Astrocyte (in vitro differentiated cells and primary cell): ENCODE data around the gene NCEH1. TPM values are rescaled to one million over a fixed set of nuclear protein-coding genes. Genes with fewer than 3 reads are reported as not detected.

Experiments
- DNase-seq: peaks from one replicate; pipeline ENCODE4 v3.0.0-alpha.2; 2010; ENCODE audit warnings: low read depth
- FAIRE-seq: peaks from 2 replicates; lab custom pipeline; 2011; peaks lifted over from hg19 to GRCh38; lab: Jason Lieb, UNC
- H2AFZ ChIP-seq: 2 replicates; pipeline ENCODE4 v1.6.0; 2012; ENCODE audit warnings: low read depth, low read length, inconsistent platforms
- H3K27ac ChIP-seq: 2 replicates; pipeline ENCODE4 v1.5.1; 2011; ENCODE audit warnings: low read depth, low read length, inconsistent platforms
- H3K27me3 ChIP-seq: 2 replicates; pipeline ENCODE4 v1.6.0; 2011; ENCODE audit warnings: low read length, inconsistent platforms; ENCODE audit not compliant: insufficient read depth
- H3K36me3 ChIP-seq: 2 replicates; pipeline ENCODE4 v1.5.1; 2011; ENCODE audit warnings: low read length, inconsistent platforms; ENCODE audit not compliant: insufficient read depth
- H3K4me1 ChIP-seq: 2 replicates; pipeline ENCODE4 v1.5.1; 2011; ENCODE audit warnings: low read length, inconsistent platforms; ENCODE audit not compliant: insufficient read depth
- H3K4me2 ChIP-seq: 2 replicates; pipeline ENCODE4 v1.6.0; 2012; ENCODE audit warnings: low read length, inconsistent platforms
- H3K4me3 ChIP-seq: 2 replicates; pipeline ENCODE4 v1.5.1; 2011; ENCODE audit warnings: low read depth, mild to moderate bottlenecking, low read length, inconsistent platforms; ENCODE audit not compliant: insufficient read depth
- H3K79me2 ChIP-seq: 2 replicates; pipeline ENCODE4 v1.6.0; 2012; ENCODE audit warnings: mild to moderate bottlenecking, low read length, inconsistent platforms; ENCODE audit not compliant: insufficient read depth
- H3K9ac ChIP-seq: 2 replicates; pipeline ENCODE4 v1.6.0; 2012; ENCODE audit warnings: mild to moderate bottlenecking, low read length, inconsistent platforms
- H3K9me3 ChIP-seq: 2 replicates; pipeline ENCODE4 v1.5.1; 2012; ENCODE audit warnings: low read depth, mild to moderate bottlenecking, low read length, inconsistent platforms; ENCODE audit not compliant: insufficient read depth
- H4K20me1 ChIP-seq: 2 replicates; pipeline ENCODE4 v1.6.0; 2012; ENCODE audit warnings: low read length, inconsistent platforms; ENCODE audit not compliant: insufficient read depth
- H3K27ac Mint-ChIP-seq: one replicate; pipeline ENCODE4 v1.8.0; 2021; ENCODE audit warnings: mild to moderate bottlenecking, mixed read lengths; ENCODE audit not compliant: unreplicated experiment
- H3K27me3 Mint-ChIP-seq: one replicate; pipeline ENCODE4 v1.8.0; 2021; ENCODE audit warnings: low read depth, mixed read lengths; ENCODE audit not compliant: unreplicated experiment
- H3K36me3 Mint-ChIP-seq: one replicate; pipeline ENCODE4 v1.8.0; 2021; ENCODE audit warnings: low read depth, mixed read lengths; ENCODE audit not compliant: unreplicated experiment
- H3K4me1 Mint-ChIP-seq: one replicate; pipeline ENCODE4 v1.8.0; 2021; ENCODE audit warnings: low read depth, mixed read lengths; ENCODE audit not compliant: unreplicated experiment
- H3K4me3 Mint-ChIP-seq: one replicate; pipeline ENCODE4 v1.8.0; 2021; ENCODE audit warnings: mild to moderate bottlenecking, moderate library complexity, mixed read lengths; ENCODE audit not compliant: unreplicated experiment
- H3K9me3 Mint-ChIP-seq: one replicate; pipeline ENCODE4 v1.8.0; 2021; ENCODE audit warnings: mild to moderate bottlenecking, mixed read lengths; ENCODE audit not compliant: unreplicated experiment
- EZH2 ChIP-seq: IDR thresholded peaks from 2 replicates; pipeline ENCODE4 v1.6.1; 2012; ENCODE audit warnings: mild to moderate bottlenecking, low read length, inconsistent platforms; ENCODE audit not compliant: insufficient read depth
- total RNA-seq: library from RNA; stranded (reverse); gene quantifications from 2 replicates; pipeline ENCODE4 v1.2.1, GENCODE V29; 2021
- TF ChIP-seq, protein P1 (sequence below): IDR thresholded peaks from 2 replicates; pipeline ENCODE4 v1.5.1; 2011; ENCODE audit warnings: low read depth, mild to moderate bottlenecking, inconsistent platforms, low read length, moderate library complexity; ENCODE audit not compliant: insufficient read depth

Gene NCEH1
- total RNA-seq, 1 donor from 2014 or later = 14.1 TPM

DNA sequence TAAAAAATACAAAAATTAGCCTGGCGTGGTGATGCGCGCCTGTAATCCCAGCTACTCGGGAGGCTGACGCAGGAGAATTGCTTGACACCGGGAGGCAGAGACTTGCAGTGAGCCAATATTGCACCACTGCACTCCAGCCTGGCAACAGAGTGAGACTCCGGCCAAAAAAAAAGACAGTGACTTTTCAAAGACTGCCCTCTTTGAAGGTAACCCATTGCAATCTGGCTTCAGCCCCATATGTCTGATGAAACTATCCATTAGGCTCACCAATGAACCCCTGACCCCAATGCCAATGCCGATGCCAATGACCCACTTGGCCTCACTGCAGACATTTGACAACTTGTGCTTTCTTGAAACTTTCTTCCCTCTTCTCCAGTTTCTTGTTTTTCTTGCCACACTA is 54.3 kb downstream of the NCEH1 start:
- no peaks in the 10 kb centered on the region for H3K27me3 ChIP-seq
- no peak overlapping the region for H2AFZ ChIP-seq
- no peaks in the 10 kb centered on the region for H3K36me3 ChIP-seq
- H3K4me3 Mint-ChIP-seq = no peak overlapping the region
- no peak overlapping the region for H3K9ac ChIP-seq
- no peak for DNase-seq
- peaks cover 47% of the 10 kb centered on the region for H3K79me2 ChIP-seq
- H3K4me3 ChIP-seq = no peak overlapping the region
- no peaks in the 10 kb centered on the region for H3K9me3 ChIP-seq
- H3K4me2 ChIP-seq = no peak overlapping the region
- H3K4me1 Mint-ChIP-seq = peaks cover 14% of the 10 kb centered on the region
- H3K27me3 Mint-ChIP-seq = peaks cover 2% of the 10 kb centered on the region
- peaks cover 3% of the 10 kb centered on the region for H3K9me3 Mint-ChIP-seq
- H4K20me1 ChIP-seq = no peaks in the 10 kb centered on the region
- no peak overlapping the region for H3K27ac ChIP-seq
- H3K4me1 ChIP-seq = peaks cover 29% of the 10 kb centered on the region
- no peaks in the 10 kb centered on the region for H3K36me3 Mint-ChIP-seq
- TF ChIP-seq EZH2 = no peak
- no peak overlapping the region for H3K27ac Mint-ChIP-seq
- FAIRE-seq = no peak

DNA sequence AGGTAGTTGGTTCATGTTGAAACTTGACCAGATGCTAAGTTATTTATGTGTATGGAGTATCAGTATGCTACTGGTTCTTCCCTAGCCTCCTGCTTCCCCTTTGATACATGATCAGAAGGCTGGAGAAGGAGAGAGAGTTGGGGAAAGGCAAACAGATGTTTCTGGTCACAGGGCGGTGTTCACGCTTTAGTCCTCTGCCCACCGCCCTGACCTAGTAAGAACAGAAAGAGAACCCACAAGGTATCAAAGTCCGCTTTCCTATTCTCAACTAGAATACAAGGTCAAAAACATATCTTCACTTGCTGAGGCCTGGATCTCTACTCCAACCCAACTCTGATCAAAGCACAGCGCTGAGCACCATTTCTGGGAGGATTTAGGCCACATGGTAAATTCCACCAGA is 55.5 kb downstream of the NCEH1 start:
- Histone ChIP-seq H3K27ac (no peak overlapping the region), H3K27me3 (no peaks in the 10 kb centered on the region), H3K9ac (no peak overlapping the region), H3K9me3 (no peaks in the 10 kb centered on the region), H3K4me2 (no peak overlapping the region), H4K20me1 (no peaks in the 10 kb centered on the region), H3K36me3 (no peaks in the 10 kb centered on the region), H3K4me3 (no peak overlapping the region), H2AFZ (no peak overlapping the region), H3K79me2 (peaks cover 47% of the 10 kb centered on the region), H3K4me1 (peaks cover 29% of the 10 kb centered on the region)
- DNase-seq (no peak), FAIRE-seq (no peak)
- no peak overlapping the region for H3K4me3 Mint-ChIP-seq
- peaks cover 14% of the 10 kb centered on the region for H3K4me1 Mint-ChIP-seq
- H3K27me3 Mint-ChIP-seq = peaks cover 2% of the 10 kb centered on the region
- H3K27ac Mint-ChIP-seq = no peak overlapping the region
- no peak for TF ChIP-seq EZH2
- TF ChIP-seq, protein P1, sequence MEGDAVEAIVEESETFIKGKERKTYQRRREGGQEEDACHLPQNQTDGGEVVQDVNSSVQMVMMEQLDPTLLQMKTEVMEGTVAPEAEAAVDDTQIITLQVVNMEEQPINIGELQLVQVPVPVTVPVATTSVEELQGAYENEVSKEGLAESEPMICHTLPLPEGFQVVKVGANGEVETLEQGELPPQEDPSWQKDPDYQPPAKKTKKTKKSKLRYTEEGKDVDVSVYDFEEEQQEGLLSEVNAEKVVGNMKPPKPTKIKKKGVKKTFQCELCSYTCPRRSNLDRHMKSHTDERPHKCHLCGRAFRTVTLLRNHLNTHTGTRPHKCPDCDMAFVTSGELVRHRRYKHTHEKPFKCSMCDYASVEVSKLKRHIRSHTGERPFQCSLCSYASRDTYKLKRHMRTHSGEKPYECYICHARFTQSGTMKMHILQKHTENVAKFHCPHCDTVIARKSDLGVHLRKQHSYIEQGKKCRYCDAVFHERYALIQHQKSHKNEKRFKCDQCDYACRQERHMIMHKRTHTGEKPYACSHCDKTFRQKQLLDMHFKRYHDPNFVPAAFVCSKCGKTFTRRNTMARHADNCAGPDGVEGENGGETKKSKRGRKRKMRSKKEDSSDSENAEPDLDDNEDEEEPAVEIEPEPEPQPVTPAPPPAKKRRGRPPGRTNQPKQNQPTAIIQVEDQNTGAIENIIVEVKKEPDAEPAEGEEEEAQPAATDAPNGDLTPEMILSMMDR = no peak
- H3K9me3 Mint-ChIP-seq = no peaks in the 10 kb centered on the region
- H3K36me3 Mint-ChIP-seq = no peaks in the 10 kb centered on the region

DNA sequence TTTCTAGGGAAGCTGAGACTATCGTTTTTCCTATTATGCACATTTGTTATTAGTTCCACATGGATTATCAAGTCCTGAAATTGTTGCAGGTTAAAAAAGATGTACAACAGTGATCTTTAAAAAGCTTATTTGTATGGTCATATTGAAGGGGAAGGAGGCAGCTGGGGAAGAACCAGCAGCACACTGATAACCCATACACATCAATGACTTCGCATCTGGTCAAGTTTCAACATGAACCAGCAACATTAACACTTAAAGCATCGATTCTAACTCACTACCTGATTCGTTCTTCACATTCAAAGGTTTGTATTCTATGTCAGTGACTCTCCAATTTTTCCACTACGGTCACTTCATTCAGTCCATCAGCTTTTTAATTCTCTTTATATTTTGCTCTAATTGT is 56.4 kb downstream of the NCEH1 start:
- H3K27ac Mint-ChIP-seq = no peak overlapping the region
- H3K27me3 Mint-ChIP-seq = peaks cover 2% of the 10 kb centered on the region
- Histone ChIP-seq H3K79me2 (peaks cover 53% of the 10 kb centered on the region), H3K4me3 (no peak overlapping the region), H3K36me3 (no peaks in the 10 kb centered on the region), H2AFZ (no peak overlapping the region), H4K20me1 (no peaks in the 10 kb centered on the region), H3K9ac (no peak overlapping the region), H3K4me2 (no peak overlapping the region), H3K9me3 (no peaks in the 10 kb centered on the region), H3K27ac (no peak overlapping the region), H3K4me1 (peaks cover 25% of the 10 kb centered on the region), H3K27me3 (no peaks in the 10 kb centered on the region)
- no peaks in the 10 kb centered on the region for H3K9me3 Mint-ChIP-seq
- FAIRE-seq = no peak
- no peak overlapping the region for H3K4me3 Mint-ChIP-seq
- no peaks in the 10 kb centered on the region for H3K36me3 Mint-ChIP-seq
- H3K4me1 Mint-ChIP-seq = peaks cover 14% of the 10 kb centered on the region
- no peak for DNase-seq
- TF ChIP-seq, protein P1 = no peak
- no peak for TF ChIP-seq EZH2
